Astrocyte (in vitro differentiated cells and primary cell): Measurements from ENCODE around the gene NSUN6. TPM values are rescaled to one million over a fixed set of nuclear protein-coding genes. Genes with fewer than 3 reads are reported as not detected.
A peak's percentile ranks its signal among the peaks of the same experiment; 100 is the strongest.

Experiments used
- DNase-seq: peaks from one replicate; pipeline ENCODE4 v3.0.0-alpha.2; 2010; ENCODE audit warnings: low read depth
- FAIRE-seq: peaks from 2 replicates; lab custom pipeline; 2011; peaks lifted over from hg19 to GRCh38; lab: Jason Lieb, UNC
- H2AFZ ChIP-seq: 2 replicates; pipeline ENCODE4 v1.6.0; 2012; ENCODE audit warnings: low read depth, low read length, inconsistent platforms
- H3K27ac ChIP-seq: 2 replicates; pipeline ENCODE4 v1.5.1; 2011; ENCODE audit warnings: low read depth, low read length, inconsistent platforms
- H3K27me3 ChIP-seq: 2 replicates; pipeline ENCODE4 v1.6.0; 2011; ENCODE audit warnings: low read length, inconsistent platforms; ENCODE audit not compliant: insufficient read depth
- H3K36me3 ChIP-seq: 2 replicates; pipeline ENCODE4 v1.5.1; 2011; ENCODE audit warnings: low read length, inconsistent platforms; ENCODE audit not compliant: insufficient read depth
- H3K4me1 ChIP-seq: 2 replicates; pipeline ENCODE4 v1.5.1; 2011; ENCODE audit warnings: low read length, inconsistent platforms; ENCODE audit not compliant: insufficient read depth
- H3K4me2 ChIP-seq: 2 replicates; pipeline ENCODE4 v1.6.0; 2012; ENCODE audit warnings: low read length, inconsistent platforms
- H3K4me3 ChIP-seq: 2 replicates; pipeline ENCODE4 v1.5.1; 2011; ENCODE audit warnings: low read depth, mild to moderate bottlenecking, low read length, inconsistent platforms; ENCODE audit not compliant: insufficient read depth
- H3K79me2 ChIP-seq: 2 replicates; pipeline ENCODE4 v1.6.0; 2012; ENCODE audit warnings: mild to moderate bottlenecking, low read length, inconsistent platforms; ENCODE audit not compliant: insufficient read depth
- H3K9ac ChIP-seq: 2 replicates; pipeline ENCODE4 v1.6.0; 2012; ENCODE audit warnings: mild to moderate bottlenecking, low read length, inconsistent platforms
- H3K9me3 ChIP-seq: 2 replicates; pipeline ENCODE4 v1.5.1; 2012; ENCODE audit warnings: low read depth, mild to moderate bottlenecking, low read length, inconsistent platforms; ENCODE audit not compliant: insufficient read depth
- H4K20me1 ChIP-seq: 2 replicates; pipeline ENCODE4 v1.6.0; 2012; ENCODE audit warnings: low read length, inconsistent platforms; ENCODE audit not compliant: insufficient read depth
- H3K27ac Mint-ChIP-seq: one replicate; pipeline ENCODE4 v1.8.0; 2021; ENCODE audit warnings: mild to moderate bottlenecking, mixed read lengths; ENCODE audit not compliant: unreplicated experiment
- H3K27me3 Mint-ChIP-seq: one replicate; pipeline ENCODE4 v1.8.0; 2021; ENCODE audit warnings: low read depth, mixed read lengths; ENCODE audit not compliant: unreplicated experiment
- H3K36me3 Mint-ChIP-seq: one replicate; pipeline ENCODE4 v1.8.0; 2021; ENCODE audit warnings: low read depth, mixed read lengths; ENCODE audit not compliant: unreplicated experiment
- H3K4me1 Mint-ChIP-seq: one replicate; pipeline ENCODE4 v1.8.0; 2021; ENCODE audit warnings: low read depth, mixed read lengths; ENCODE audit not compliant: unreplicated experiment
- H3K4me3 Mint-ChIP-seq: one replicate; pipeline ENCODE4 v1.8.0; 2021; ENCODE audit warnings: mild to moderate bottlenecking, moderate library complexity, mixed read lengths; ENCODE audit not compliant: unreplicated experiment
- H3K9me3 Mint-ChIP-seq: one replicate; pipeline ENCODE4 v1.8.0; 2021; ENCODE audit warnings: mild to moderate bottlenecking, mixed read lengths; ENCODE audit not compliant: unreplicated experiment
- CTCF ChIP-seq: IDR thresholded peaks from 2 replicates; pipeline ENCODE4 v1.5.1; 2011; ENCODE audit warnings: low read depth, mild to moderate bottlenecking, inconsistent platforms, low read length, moderate library complexity; ENCODE audit not compliant: insufficient read depth
- EZH2 ChIP-seq: IDR thresholded peaks from 2 replicates; pipeline ENCODE4 v1.6.1; 2012; ENCODE audit warnings: mild to moderate bottlenecking, low read length, inconsistent platforms; ENCODE audit not compliant: insufficient read depth
- total RNA-seq: library from RNA; stranded (reverse); gene quantifications from 2 replicates; pipeline ENCODE4 v1.2.1, GENCODE V29; 2021

Gene NSUN6
- total RNA-seq, 1 donor from 2014 or later: 7.3 TPM

- H3K36me3 Mint-ChIP-seq: no peaks in the 10 kb centered on the region
- peaks cover 19% of the 10 kb centered on the region for H3K4me1 Mint-ChIP-seq
- Histone ChIP-seq H3K4me1 (peaks cover 9% of the 10 kb centered on the region), H2AFZ (no peak overlapping the region), H3K9me3 (no peaks in the 10 kb centered on the region), H3K36me3 (no peaks in the 10 kb centered on the region), H3K4me2 (no peak overlapping the region), H3K79me2 (no peaks in the 10 kb centered on the region), H3K27ac (no peak overlapping the region), H3K9ac (no peak overlapping the region), H3K27me3 (no peaks in the 10 kb centered on the region), H4K20me1 (no peaks in the 10 kb centered on the region), H3K4me3 (no peak overlapping the region)
- FAIRE-seq (no peak), DNase-seq (no peak)
- no peaks in the 10 kb centered on the region for H3K9me3 Mint-ChIP-seq
- TF ChIP-seq EZH2: no peak
- TF ChIP-seq CTCF: no peak
- H3K27ac Mint-ChIP-seq: no peak overlapping the region
- H3K4me3 Mint-ChIP-seq: no peak overlapping the region
- no peaks in the 10 kb centered on the region for H3K27me3 Mint-ChIP-seq
Measured at GRCh38 chr10:18504161-18504560, 147.2 kb downstream of the NSUN6 start.

GRCh38 chr10:18501629-18502028, 149.8 kb downstream of the NSUN6 start:
- no peaks in the 10 kb centered on the region for H3K27me3 Mint-ChIP-seq
- no peak for DNase-seq
- FAIRE-seq: no peak
- H3K9me3 Mint-ChIP-seq: no peaks in the 10 kb centered on the region
- H3K36me3 Mint-ChIP-seq: no peaks in the 10 kb centered on the region
- no peak overlapping the region for H3K4me3 ChIP-seq
- no peak overlapping the region for H2AFZ ChIP-seq
- H3K36me3 ChIP-seq: no peaks in the 10 kb centered on the region
- no peak overlapping the region for H3K9ac ChIP-seq
- no peaks in the 10 kb centered on the region for H4K20me1 ChIP-seq
- no peaks in the 10 kb centered on the region for H3K27me3 ChIP-seq
- H3K27ac ChIP-seq: peak overlapping the region; percentile 4
- H3K4me1 ChIP-seq: peaks cover 9% of the 10 kb centered on the region
- H3K4me1 Mint-ChIP-seq: peaks cover 24% of the 10 kb centered on the region
- H3K4me3 Mint-ChIP-seq: no peak overlapping the region
- TF ChIP-seq CTCF (no peak), EZH2 (no peak)
- H3K27ac Mint-ChIP-seq: peak overlapping the region; percentile 44
- no peaks in the 10 kb centered on the region for H3K9me3 ChIP-seq
- peak overlapping the region; percentile 66 for H3K4me2 ChIP-seq
- no peaks in the 10 kb centered on the region for H3K79me2 ChIP-seq

- no peaks in the 10 kb centered on the region for H4K20me1 ChIP-seq
- peak overlapping the region; percentile 66 for H3K4me2 ChIP-seq
- H3K4me3 ChIP-seq: no peak overlapping the region
- H3K27ac ChIP-seq: peak overlapping the region; percentile 4
- H3K79me2 ChIP-seq: no peaks in the 10 kb centered on the region
- peaks cover 9% of the 10 kb centered on the region for H3K4me1 ChIP-seq
- peaks cover 24% of the 10 kb centered on the region for H3K4me1 Mint-ChIP-seq
- no peak for FAIRE-seq
- no peak for TF ChIP-seq CTCF
- TF ChIP-seq EZH2: no peak
- H3K9me3 Mint-ChIP-seq: no peaks in the 10 kb centered on the region
- peak; percentile 46 for DNase-seq
- no peaks in the 10 kb centered on the region for H3K27me3 ChIP-seq
- no peaks in the 10 kb centered on the region for H3K9me3 ChIP-seq
- peak overlapping the region; percentile 44 for H3K27ac Mint-ChIP-seq
- no peaks in the 10 kb centered on the region for H3K36me3 ChIP-seq
- H2AFZ ChIP-seq: peak overlapping the region; percentile 16
- H3K9ac ChIP-seq: no peak overlapping the region
- H3K4me3 Mint-ChIP-seq: no peak overlapping the region
- H3K36me3 Mint-ChIP-seq: no peaks in the 10 kb centered on the region
- H3K27me3 Mint-ChIP-seq: no peaks in the 10 kb centered on the region
Measured at GRCh38 chr10:18501198-18501597, 150.2 kb downstream of the NSUN6 start.
